GM12892 (cell line): ENCODE data around the gene CYP2F1.

ENCODE experiments used
- POLR2A ChIP-seq: IDR thresholded peaks from 2 replicates; pipeline ENCODE4 v1.6.1; 2011; ENCODE audit warnings: low read depth, low read length, control low read depth
- POLR2AphosphoS5 ChIP-seq: IDR thresholded peaks from 2 replicates; pipeline ENCODE4 v1.6.1; 2011; ENCODE audit warnings: low read depth, low read length, control low read depth
- TAF1 ChIP-seq: IDR thresholded peaks from 2 replicates; pipeline ENCODE4 v1.6.1; 2011; ENCODE audit warnings: low read depth, mild to moderate bottlenecking, control low read depth, low read length, borderline replicate concordance

DNA sequence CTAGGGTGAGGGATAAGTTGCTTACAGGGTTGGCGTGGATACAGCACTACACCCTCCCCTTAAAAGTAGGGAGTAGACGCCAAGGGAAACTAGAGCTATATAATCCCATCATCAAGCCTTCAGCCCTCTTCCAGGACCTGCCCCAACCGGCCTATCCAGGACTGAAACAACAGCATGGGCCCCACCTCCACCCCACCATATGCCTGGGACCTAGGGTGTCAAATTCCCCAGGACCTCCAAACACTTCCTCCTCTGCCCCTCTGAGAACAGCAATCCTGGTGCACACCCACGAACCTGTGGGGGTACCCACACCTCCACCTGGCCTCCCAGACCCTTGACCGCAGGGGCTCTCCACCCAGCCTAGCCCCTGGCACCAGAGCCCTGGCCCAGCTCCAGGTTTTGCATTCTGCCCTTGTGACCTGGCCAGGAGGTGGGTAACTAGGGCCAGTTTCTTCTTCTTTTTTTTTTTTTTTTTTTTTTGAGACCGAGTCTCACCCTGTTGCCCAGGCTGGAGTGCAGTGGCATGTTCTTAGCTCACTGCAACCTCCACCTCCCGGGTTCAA lies 1.4 kb upstream of the CYP2F1 start:
- no peak for TF ChIP-seq POLR2A
- TF ChIP-seq POLR2AphosphoS5: no peak
- TF ChIP-seq TAF1: no peak
